Uterus (tissue), 2 donors: Measurements from ENCODE around the gene MYBBP1A.
"Not testable (repeated sequence)": the region's sequence is repeated elsewhere in the genome, so short reads cannot be mapped to it uniquely, and the experiment has no call there.

ENCODE experiments used
- POLR2A ChIP-seq, 2 donors: fragments of 450-650 bp; IDR thresholded peaks; one replicate each; pipeline ENCODE4 v1.6.1; 2016; ENCODE audit warnings: antibody characterized with exemption in 2 of 2, mild to moderate bottlenecking in 1 of 2, moderate library complexity in 1 of 2
- TF ChIP-seq, protein P1 (sequence below), 4 experiments: fragments of 200-600 bp in 2 of 4; fragments of 450-650 bp in 2 of 4; sonication (generic) in 2 of 4; IDR thresholded peaks; one replicate each; pipeline ENCODE4 v1.5.1; 2016 to 2019; ENCODE audit warnings: antibody characterized with exemption in 4 of 4, mild to moderate bottlenecking in 2 of 4, moderate library complexity in 1 of 4

DNA sequence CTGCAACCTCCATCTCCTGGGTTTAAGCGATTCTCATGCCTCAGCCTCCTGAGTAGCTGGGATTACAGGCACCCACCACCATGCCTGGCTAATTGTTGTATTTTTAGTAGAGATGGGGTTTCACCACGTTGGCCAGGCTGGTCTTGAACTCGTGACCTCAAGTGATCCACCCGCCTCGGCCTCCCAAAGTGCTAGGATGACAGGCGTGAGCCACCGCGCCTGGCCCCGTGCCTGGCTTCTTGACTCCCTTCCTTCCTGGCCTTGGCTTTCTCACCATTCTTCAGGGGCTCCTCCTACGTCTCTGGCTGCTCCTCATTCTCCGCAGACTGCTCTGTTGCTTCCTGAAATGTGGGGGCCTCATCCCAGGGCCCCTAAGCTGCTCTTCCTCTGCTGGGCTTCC is 34.9 kb upstream of the MYBBP1A start:
- not testable (repeated sequence) for TF ChIP-seq POLR2A (IDR thresholded peaks at IDR 0.05)
- TF ChIP-seq, protein P1, sequence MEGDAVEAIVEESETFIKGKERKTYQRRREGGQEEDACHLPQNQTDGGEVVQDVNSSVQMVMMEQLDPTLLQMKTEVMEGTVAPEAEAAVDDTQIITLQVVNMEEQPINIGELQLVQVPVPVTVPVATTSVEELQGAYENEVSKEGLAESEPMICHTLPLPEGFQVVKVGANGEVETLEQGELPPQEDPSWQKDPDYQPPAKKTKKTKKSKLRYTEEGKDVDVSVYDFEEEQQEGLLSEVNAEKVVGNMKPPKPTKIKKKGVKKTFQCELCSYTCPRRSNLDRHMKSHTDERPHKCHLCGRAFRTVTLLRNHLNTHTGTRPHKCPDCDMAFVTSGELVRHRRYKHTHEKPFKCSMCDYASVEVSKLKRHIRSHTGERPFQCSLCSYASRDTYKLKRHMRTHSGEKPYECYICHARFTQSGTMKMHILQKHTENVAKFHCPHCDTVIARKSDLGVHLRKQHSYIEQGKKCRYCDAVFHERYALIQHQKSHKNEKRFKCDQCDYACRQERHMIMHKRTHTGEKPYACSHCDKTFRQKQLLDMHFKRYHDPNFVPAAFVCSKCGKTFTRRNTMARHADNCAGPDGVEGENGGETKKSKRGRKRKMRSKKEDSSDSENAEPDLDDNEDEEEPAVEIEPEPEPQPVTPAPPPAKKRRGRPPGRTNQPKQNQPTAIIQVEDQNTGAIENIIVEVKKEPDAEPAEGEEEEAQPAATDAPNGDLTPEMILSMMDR (IDR thresholded peaks at IDR 0.05): not testable (repeated sequence)
